Mesenchymal stem cell (in vitro differentiated cells and primary cell): Measurements from ENCODE around the gene FYN.

Source experiments
- DNase-seq: peaks from one replicate; pipeline ENCODE4 v3.0.0-alpha.2; 2013
- H2AFZ ChIP-seq: one replicate; pipeline ENCODE4 v1.6.1; 2013; ENCODE audit warnings: low read depth, mild to moderate bottlenecking, control low read depth, inconsistent platforms, low read length, moderate library complexity
- H2AK5ac ChIP-seq: 2 replicates; pipeline ENCODE4 v1.6.1; 2013; ENCODE audit warnings: low read length, moderate library complexity, mild to moderate bottlenecking, inconsistent platforms; ENCODE audit not compliant: severe bottlenecking
- H2BK120ac ChIP-seq: one replicate; pipeline ENCODE4 v1.6.1; 2013; ENCODE audit warnings: low read depth, mild to moderate bottlenecking, inconsistent platforms, low read length, moderate library complexity
- H2BK12ac ChIP-seq, 2 experiments: one replicate each; pipeline ENCODE4 v1.6.1; 2013; ENCODE audit warnings: inconsistent platforms in 2 of 2, low read length in 2 of 2, mild to moderate bottlenecking in 2 of 2, moderate library complexity in 2 of 2, control low read depth in 1 of 2
- H2BK15ac ChIP-seq: one replicate; pipeline ENCODE4 v1.6.1; 2013; ENCODE audit warnings: mild to moderate bottlenecking, low read depth, inconsistent platforms; ENCODE audit not compliant: poor library complexity, severe bottlenecking
- H2BK5ac ChIP-seq: 2 replicates; pipeline ENCODE4 v1.6.1; 2013; ENCODE audit warnings: low read depth, mild to moderate bottlenecking, low read length, control low read depth, inconsistent platforms; ENCODE audit not compliant: poor library complexity, severe bottlenecking
- H3K14ac ChIP-seq, 2 experiments: one replicate each; pipeline ENCODE4 v1.6.1; 2013; ENCODE audit warnings: inconsistent platforms in 2 of 2, low read length in 2 of 2, control low read depth in 1 of 2, mild to moderate bottlenecking in 1 of 2, moderate library complexity in 1 of 2
- H3K18ac ChIP-seq, 2 experiments: one replicate each; pipeline ENCODE4 v1.6.1; 2013; ENCODE audit warnings: inconsistent platforms in 2 of 2, low read length in 2 of 2, control low read depth in 1 of 2, low read depth in 1 of 2, mild to moderate bottlenecking in 1 of 2
- H3K23ac ChIP-seq, 2 experiments: one replicate each; pipeline ENCODE4 v1.6.1; 2013; ENCODE audit warnings: inconsistent platforms in 2 of 2, low read length in 2 of 2, mild to moderate bottlenecking in 2 of 2, moderate library complexity in 2 of 2, control low read depth in 1 of 2
- H3K27ac ChIP-seq: 2 replicates; pipeline ENCODE4 v1.5.1; 2013; ENCODE audit warnings: mild to moderate bottlenecking, moderate library complexity, low read length, control low read depth, inconsistent platforms; ENCODE audit not compliant: poor library complexity, severe bottlenecking
- H3K27me3 ChIP-seq, 2 experiments: 2 replicates each; pipeline versions ENCODE4 v1.6.1 to v1.7.0; 2013; ENCODE audit warnings: low read length in 2 of 2, mild to moderate bottlenecking in 2 of 2, moderate library complexity in 2 of 2, control low read depth in 1 of 2, inconsistent platforms in 1 of 2; ENCODE audit not compliant: control insufficient read depth in 1 of 2, insufficient read depth in 1 of 2
- H3K36me3 ChIP-seq, 2 experiments: 2 replicates each; pipeline versions ENCODE4 v1.6.1 to v1.7.0; 2013; ENCODE audit warnings: low read length in 2 of 2, control low read depth in 1 of 2, inconsistent platforms in 1 of 2, low read depth in 1 of 2, mild to moderate bottlenecking in 1 of 2; ENCODE audit not compliant: insufficient read depth in 2 of 2, control insufficient read depth in 1 of 2
- H3K4ac ChIP-seq, 2 experiments: one replicate each; pipeline ENCODE4 v1.6.1; 2013; ENCODE audit warnings: inconsistent platforms in 2 of 2, low read length in 2 of 2, mild to moderate bottlenecking in 2 of 2, moderate library complexity in 2 of 2, control low read depth in 1 of 2, low read depth in 1 of 2
- H3K4me1 ChIP-seq: 2 replicates; pipeline ENCODE4 v1.6.1; 2013; ENCODE audit warnings: low read depth, low read length, control low read depth; ENCODE audit not compliant: control insufficient read depth, insufficient read depth
- H3K4me2 ChIP-seq: 2 replicates; pipeline ENCODE4 v1.6.1; 2013; ENCODE audit warnings: low read length, mild to moderate bottlenecking, inconsistent platforms; ENCODE audit not compliant: poor library complexity, severe bottlenecking
- H3K4me3 ChIP-seq, 2 experiments: 2 replicates each; pipeline versions ENCODE4 v1.5.1 to v1.7.0; 2013; ENCODE audit warnings: low read length in 2 of 2, mild to moderate bottlenecking in 2 of 2, control low read depth in 1 of 2, low read depth in 1 of 2; ENCODE audit not compliant: insufficient read depth in 1 of 2
- H3K79me1 ChIP-seq: replicated peaks from 2 replicates; pipeline ENCODE4 v1.6.1; 2013; ENCODE audit warnings: mild to moderate bottlenecking, control low read depth, low read length, inconsistent platforms; ENCODE audit not compliant: poor library complexity, severe bottlenecking
- H3K9ac ChIP-seq: 2 replicates; pipeline ENCODE4 v1.7.0; 2013; ENCODE audit warnings: mild to moderate bottlenecking, low read length, moderate library complexity
- H3K9me3 ChIP-seq: 2 replicates; pipeline ENCODE4 v1.7.0; 2013; ENCODE audit warnings: mild to moderate bottlenecking, low read length; ENCODE audit not compliant: control insufficient read depth
- H4K8ac ChIP-seq: one replicate; pipeline ENCODE4 v1.6.1; 2013; ENCODE audit warnings: inconsistent platforms, mild to moderate bottlenecking, low read length, moderate library complexity
- H4K91ac ChIP-seq: one replicate; pipeline ENCODE4 v1.6.1; 2013; ENCODE audit warnings: mild to moderate bottlenecking, low read length, inconsistent platforms
- WGBS: methylation state at CpG from one replicate; pipeline ENCODE4 v1.1.7; 2013; ENCODE audit warnings: mixed read lengths; 5-methylcytosine and 5-hydroxymethylcytosine counted together

FYN gene

GRCh38 chr6:111718326-111718725 lies 154.9 kb downstream of the FYN start:
- no peak overlapping the region for H2AFZ ChIP-seq

GRCh38 chr6:111717621-111718020 lies 155.6 kb downstream of the FYN start:
- Histone ChIP-seq H3K4ac (no peak overlapping the region), H3K27me3 (no peaks in the 10 kb centered on the region), H3K14ac (no peak overlapping the region), H4K8ac (no peak overlapping the region), H3K79me1 (peaks cover 8% of the 10 kb centered on the region), H2BK5ac (no peak overlapping the region), H4K91ac (no peak overlapping the region), H2AFZ (no peak overlapping the region), H2AK5ac (no peak overlapping the region), H3K9me3 (no peaks in the 10 kb centered on the region), H2BK12ac (no peak overlapping the region), H3K4me2 (no peak overlapping the region), H2BK15ac (no peak overlapping the region), H3K9ac (no peak overlapping the region), H3K27ac (no peak overlapping the region), H3K36me3 (peaks cover 14 to 61% of the 10 kb centered on the region in 2 experiments), H3K23ac (no peak overlapping the region), H3K4me1 (peaks cover 6% of the 10 kb centered on the region), H3K4me3 (no peak overlapping the region), H3K18ac (no peak overlapping the region), H2BK120ac (no peak overlapping the region)
- 98% methylated on average over 4 of the region's 4 CpGs for WGBS
- no peak for DNase-seq

More at GRCh38 chr6:111718326-111718725, 154.9 kb downstream of the FYN start:
- Histone ChIP-seq H3K4me3 (no peak overlapping the region), H3K14ac (no peak overlapping the region), H3K36me3 (peaks cover 10 to 54% of the 10 kb centered on the region in 2 experiments), H4K8ac (no peak overlapping the region), H3K23ac (no peak overlapping the region), H3K9ac (peak overlapping the region; percentile 12), H2AK5ac (no peak overlapping the region), H2BK5ac (no peak overlapping the region), H3K4me1 (peaks cover 3% of the 10 kb centered on the region), H3K9me3 (no peaks in the 10 kb centered on the region), H3K27me3 (no peaks in the 10 kb centered on the region), H3K18ac (no peak overlapping the region), H3K27ac (no peak overlapping the region), H3K79me1 (peaks cover 8% of the 10 kb centered on the region), H4K91ac (no peak overlapping the region), H3K4ac (no peak overlapping the region), H3K4me2 (no peak overlapping the region), H2BK15ac (no peak overlapping the region), H2BK12ac (no peak overlapping the region), H2BK120ac (no peak overlapping the region)
- no peak for DNase-seq
- WGBS = 93% methylated on average over 3 of the region's 3 CpGs

- no peak overlapping the region for H3K9ac ChIP-seq
- DNase-seq = no peak
Measured at GRCh38 chr6:111716325-111716724, 156.9 kb downstream of the FYN start.

GRCh38 chr6:111715321-111715720 lies 157.9 kb downstream of the FYN start:
- Histone ChIP-seq H3K9me3 (no peaks in the 10 kb centered on the region), H3K4me3 (no peak overlapping the region), H2AK5ac (no peak overlapping the region), H3K18ac (no peak overlapping the region), H3K4ac (no peak overlapping the region), H2BK5ac (no peak overlapping the region), H4K91ac (no peak overlapping the region), H3K9ac (no peak overlapping the region), H3K36me3 (peaks cover 14 to 75% of the 10 kb centered on the region in 2 experiments), H2AFZ (no peak overlapping the region), H3K14ac (no peak overlapping the region), H2BK120ac (no peak overlapping the region), H3K4me2 (no peak overlapping the region), H3K27ac (no peak overlapping the region), H3K79me1 (peaks cover 2% of the 10 kb centered on the region), H2BK12ac (no peak overlapping the region), H3K23ac (no peak overlapping the region), H3K4me1 (peaks cover 10% of the 10 kb centered on the region), H3K27me3 (no peaks in the 10 kb centered on the region), H2BK15ac (no peak overlapping the region), H4K8ac (no peak overlapping the region)
- DNase-seq = no peak
- 92% methylated on average over 6 of the region's 6 CpGs for whole genome bisulfite sequencing

More at GRCh38 chr6:111716325-111716724, 156.9 kb downstream of the FYN start:
- WGBS = 100% methylated on average over 2 of the region's 3 CpGs
- Histone ChIP-seq H3K9me3 (no peaks in the 10 kb centered on the region), H3K23ac (no peak overlapping the region), H2BK5ac (no peak overlapping the region), H2AFZ (no peak overlapping the region), H3K4me3 (no peak overlapping the region), H4K8ac (no peak overlapping the region), H3K4me1 (peaks cover 9% of the 10 kb centered on the region), H2BK12ac (no peak overlapping the region), H4K91ac (no peak overlapping the region), H2BK15ac (no peak overlapping the region), H3K4ac (no peak overlapping the region), H3K27me3 (no peaks in the 10 kb centered on the region), H2AK5ac (no peak overlapping the region), H3K36me3 (peaks cover 14 to 74% of the 10 kb centered on the region in 2 experiments), H3K14ac (no peak overlapping the region), H3K18ac (no peak overlapping the region), H3K27ac (no peak overlapping the region), H3K79me1 (peaks cover 8% of the 10 kb centered on the region), H3K4me2 (no peak overlapping the region), H2BK120ac (no peak overlapping the region)
